Measurements from ENCODE around the gene C12orf60. TPM values are rescaled to one million over a fixed set of nuclear protein-coding genes. Genes with fewer than 3 reads are reported as not detected.

The C12orf60 gene
- polyA plus RNA-seq, 1 experiment, result 0.71 TPM

GRCh38 chr12:14852880-14853279 lies 49.4 kb downstream of the C12orf60 start:
- no peak for DNase-seq (ENCODE audit: low read depth)
- ChIA-PET POLR2A (no interaction called here), CTCF (interaction anchor here (0.6 to 0.9 kb wide), 2 partner anchors 83 to 142 kb away, joined by 3 to 5 read pairs; no protein-coding TSS in a partner anchor)
- TF ChIP-seq CTCF (IDR thresholded peaks at IDR 0.05; ENCODE audit: insufficient read depth, low read depth, low read length), result no peak
- H3K4me3 ChIP-seq (ENCODE audit: low read depth, low read length), result no peak overlapping the region
- H3K27me3 ChIP-seq (ENCODE audit: control insufficient read depth, insufficient read depth, low read length), result no peaks in the 10 kb centered on the region
- H3K36me3 ChIP-seq (ENCODE audit: control insufficient read depth, insufficient read depth, low read length), result no peaks in the 10 kb centered on the region

- Histone ChIP-seq H3K36me3 (ENCODE audit: control insufficient read depth, insufficient read depth, low read length) (no peaks in the 10 kb centered on the region), H3K4me3 (ENCODE audit: low read depth, low read length) (no peak overlapping the region), H3K27me3 (ENCODE audit: control insufficient read depth, insufficient read depth, low read length) (no peaks in the 10 kb centered on the region)
- TF ChIP-seq CTCF (IDR thresholded peaks at IDR 0.05; ENCODE audit: insufficient read depth, low read depth, low read length), result no peak
- no peak for DNase-seq (ENCODE audit: low read depth)
- POLR2A ChIA-PET, result interaction anchor here (0.5 kb wide), 1 partner anchor 142 kb away, joined by 3 read pairs; no protein-coding TSS in a partner anchor
- CTCF ChIA-PET, result interaction anchor here (1.2 to 1.6 kb wide), 2 partner anchors 8 to 142 kb away, joined by 3 to 5 read pairs; no protein-coding TSS in a partner anchor
These were observed 50.5 kb downstream of the C12orf60 start for GRCh38 chr12:14853961-14854360.

- no peak overlapping the region for H3K4me3 ChIP-seq (ENCODE audit: low read depth, low read length)
- no peaks in the 10 kb centered on the region for H3K36me3 ChIP-seq (ENCODE audit: control insufficient read depth, insufficient read depth, low read length)
- DNase-seq (ENCODE audit: low read depth), result no peak
- H3K27me3 ChIP-seq (ENCODE audit: control insufficient read depth, insufficient read depth, low read length), result no peaks in the 10 kb centered on the region
- TF ChIP-seq CTCF (IDR thresholded peaks at IDR 0.05; ENCODE audit: insufficient read depth, low read depth, low read length), result no peak
- POLR2A ChIA-PET, result no interaction called here
- CTCF ChIA-PET, result interaction anchor here (0.8 to 1.6 kb wide), 4 partner anchors 9 to 365 kb away, joined by 3 to 5 read pairs (median 4); partner anchors contain the start of gene SMCO3
These were observed 51.2 kb downstream of the C12orf60 start for GRCh38 chr12:14854586-14855183.

GRCh38 chr12:14858513-14858912 lies 55.0 kb downstream of the C12orf60 start:
- TF ChIP-seq CTCF (IDR thresholded peaks at IDR 0.05; ENCODE audit: insufficient read depth, low read depth, low read length), result no peak
- no peaks in the 10 kb centered on the region for H3K27me3 ChIP-seq (ENCODE audit: control insufficient read depth, insufficient read depth, low read length)
- ChIA-PET CTCF (interaction anchor here (1.4 kb wide), 1 partner anchor 11 kb away, joined by 4 read pairs; no protein-coding TSS in a partner anchor), POLR2A (no interaction called here)
- no peak overlapping the region for H3K4me3 ChIP-seq (ENCODE audit: low read depth, low read length)
- DNase-seq (ENCODE audit: low read depth), result no peak
- H3K36me3 ChIP-seq (ENCODE audit: control insufficient read depth, insufficient read depth, low read length), result no peaks in the 10 kb centered on the region

GRCh38 chr12:14860490-14860889 lies 57.0 kb downstream of the C12orf60 start:
- H3K4me3 ChIP-seq (ENCODE audit: low read depth, low read length), result no peak overlapping the region
- TF ChIP-seq CTCF (IDR thresholded peaks at IDR 0.05; ENCODE audit: insufficient read depth, low read depth, low read length), result no peak
- CTCF ChIA-PET, result no interaction called here
- POLR2A ChIA-PET, result no interaction called here
- H3K27me3 ChIP-seq (ENCODE audit: control insufficient read depth, insufficient read depth, low read length), result no peaks in the 10 kb centered on the region
- no peak for DNase-seq (ENCODE audit: low read depth)
- no peaks in the 10 kb centered on the region for H3K36me3 ChIP-seq (ENCODE audit: control insufficient read depth, insufficient read depth, low read length)
